SU-DHL-6 (cell line): ENCODE measurements around the gene RBMS3.

Experiments used
- H2AFZ ChIP-seq: fragments of 200-600 bp; sonication (generic); 2 replicates; pipeline ENCODE4 v1.6.1; 2014; ENCODE audit warnings: low read depth, mild to moderate bottlenecking, moderate library complexity, mixed read lengths, antibody characterized with exemption, low read length; ENCODE audit not compliant: severe bottlenecking
- H3F3A ChIP-seq: fragments of 200-600 bp; shearing (Covaris generic); 2 replicates; pipeline ENCODE4 v1.6.0; 2016; ENCODE audit warnings: antibody characterized with exemption, mild to moderate bottlenecking; ENCODE audit not compliant: insufficient read depth
- H3K27ac ChIP-seq: fragments of 200-600 bp; sonication (generic); 2 replicates; pipeline ENCODE4 v1.5.1; 2016; ENCODE audit warnings: low read depth, mild to moderate bottlenecking, low read length, moderate library complexity, mixed read lengths
- H3K27me3 ChIP-seq: fragments of 200-600 bp; sonication (generic), shearing (Covaris generic); 2 replicates; pipeline ENCODE4 v1.6.0; 2014; ENCODE audit warnings: mild to moderate bottlenecking, low read length
- H3K36me3 ChIP-seq: fragments of 200-600 bp; sonication (generic); 2 replicates; pipeline ENCODE4 v1.6.1; 2014; ENCODE audit warnings: mild to moderate bottlenecking, low read length, mixed read lengths
- H3K4me2 ChIP-seq: fragments of 300-600, 200-600 bp; shearing (Covaris generic), sonication (generic); 2 replicates; pipeline ENCODE4 v1.6.0; 2014; ENCODE audit warnings: low read length, low read depth, mild to moderate bottlenecking; ENCODE audit not compliant: poor library complexity, severe bottlenecking
- H3K4me3 ChIP-seq: fragments of 200-600 bp; sonication (generic); 2 replicates; pipeline ENCODE4 v1.5.1; 2014; ENCODE audit warnings: antibody characterized with exemption, low read length, mild to moderate bottlenecking, mixed read lengths; ENCODE audit not compliant: insufficient read depth, poor library complexity, severe bottlenecking
- H3K79me2 ChIP-seq: fragments of 200-600 bp; sonication (generic); 2 replicates; pipeline ENCODE4 v1.6.1; 2014; ENCODE audit warnings: mild to moderate bottlenecking, low read length, moderate library complexity; ENCODE audit not compliant: insufficient read depth
- H3K9ac ChIP-seq: fragments of 200-600 bp; sonication (generic); 2 replicates; pipeline ENCODE4 v1.7.0; 2014; ENCODE audit warnings: mild to moderate bottlenecking, low read length
- H3K9me2 ChIP-seq: fragments of 200-600 bp; sonication (generic); replicated peaks from 2 replicates; pipeline ENCODE4 v1.6.1; 2014; ENCODE audit warnings: low read length; ENCODE audit not compliant: insufficient read depth
- H3K9me3 ChIP-seq: fragments of 200-600 bp; sonication (generic); 2 replicates; pipeline ENCODE4 v1.6.1; 2014; ENCODE audit warnings: low read length, mixed read lengths; ENCODE audit not compliant: insufficient read depth
- H4K20me1 ChIP-seq: fragments of 200-600 bp; sonication (generic); 2 replicates; pipeline ENCODE4 v1.6.1; 2014; ENCODE audit warnings: low read depth, mild to moderate bottlenecking, antibody characterized with exemption, low read length, moderate library complexity, mixed read lengths
- CTCF ChIP-seq: fragments of 200-600 bp; sonication (generic); IDR thresholded peaks from one replicate; pipeline ENCODE4 v1.5.1; 2017; ENCODE audit warnings: antibody characterized with exemption, mild to moderate bottlenecking, low read length, moderate library complexity; ENCODE audit not compliant: insufficient read depth, poor library complexity, severe bottlenecking
- EZH2phosphoT487 ChIP-seq: fragments of 200-600 bp; sonication (generic), shearing (Covaris generic); conservative IDR thresholded peaks from 2 replicates; pipeline ENCODE4 v1.6.1; 2018; ENCODE audit warnings: mild to moderate bottlenecking, antibody characterized with exemption, low read length, moderate library complexity, mixed read lengths

RBMS3 gene

GRCh38 chr3:29270752-29271151, 10.1 kb upstream of the RBMS3 start:
- Histone ChIP-seq H3K9me2 (no peaks in the 10 kb centered on the region), H3K9ac (no peak overlapping the region), H3K4me3 (no peak overlapping the region), H3K36me3 (no peaks in the 10 kb centered on the region), H2AFZ (no peak overlapping the region), H3F3A (no peaks in the 10 kb centered on the region), H4K20me1 (no peaks in the 10 kb centered on the region), H3K27ac (no peak overlapping the region), H3K27me3 (no peaks in the 10 kb centered on the region), H3K4me2 (no peak overlapping the region), H3K79me2 (no peaks in the 10 kb centered on the region), H3K9me3 (no peaks in the 10 kb centered on the region)
- TF ChIP-seq CTCF (no peak), EZH2phosphoT487 (no peak)

- TF ChIP-seq CTCF = no peak
- TF ChIP-seq EZH2phosphoT487 = no peak
- Histone ChIP-seq H3K9me3 (no peaks in the 10 kb centered on the region), H2AFZ (no peak overlapping the region), H3K79me2 (no peaks in the 10 kb centered on the region), H3F3A (no peaks in the 10 kb centered on the region), H3K9ac (no peak overlapping the region), H3K36me3 (no peaks in the 10 kb centered on the region), H3K4me2 (no peak overlapping the region), H3K27me3 (no peaks in the 10 kb centered on the region), H3K4me3 (no peak overlapping the region), H3K9me2 (no peaks in the 10 kb centered on the region), H4K20me1 (no peaks in the 10 kb centered on the region), H3K27ac (no peak overlapping the region)
These were observed 9.4 kb upstream of the RBMS3 start for GRCh38 chr3:29271475-29271874.

GRCh38 chr3:29274667-29275066, 6.2 kb upstream of the RBMS3 start:
- no peak overlapping the region for H3K4me2 ChIP-seq
- no peak overlapping the region for H3K4me3 ChIP-seq
- no peaks in the 10 kb centered on the region for H3K79me2 ChIP-seq
- H2AFZ ChIP-seq = no peak overlapping the region
- H3K27me3 ChIP-seq = no peaks in the 10 kb centered on the region
- no peak overlapping the region for H3K27ac ChIP-seq
- H3K9me3 ChIP-seq = no peaks in the 10 kb centered on the region
- no peak overlapping the region for H3K9ac ChIP-seq
- TF ChIP-seq EZH2phosphoT487 (no peak), CTCF (no peak)
- no peaks in the 10 kb centered on the region for H4K20me1 ChIP-seq
- no peaks in the 10 kb centered on the region for H3K36me3 ChIP-seq
- H3F3A ChIP-seq = no peaks in the 10 kb centered on the region
- no peaks in the 10 kb centered on the region for H3K9me2 ChIP-seq
